ENCODE results near the gene LBHD1. TPM values are rescaled to one million over a fixed set of nuclear protein-coding genes. Genes with fewer than 3 reads are reported as not detected.

The LBHD1 gene
- total RNA-seq, 2 experiments from 2014 or later, result 9.3 to 22.3 TPM

GRCh38 chr11:62673196-62673525, 1.1 kb upstream of the LBHD1 start:
- H4K20me1 ChIP-seq (ENCODE audit: insufficient read depth, low read length), result no peaks in the 10 kb centered on the region
- no peaks in the 10 kb centered on the region for H3K9me2 ChIP-seq (ENCODE audit: insufficient read depth, low read length)
- H3K27ac ChIP-seq (ENCODE audit: low read depth, low read length, poor library complexity, severe bottlenecking), result no peak overlapping the region
- peaks cover 51% of the 10 kb centered on the region for H3K36me3 ChIP-seq (ENCODE audit: insufficient read depth, low read length)
- no peak overlapping the region for H2AFZ ChIP-seq (ENCODE audit: low read length)
- CTCF ChIA-PET (ENCODE audit: unreplicated experiment), result no interaction called here
- no peaks in the 10 kb centered on the region for H3K9me3 ChIP-seq (ENCODE audit: low read length)
- H3K79me2 ChIP-seq (ENCODE audit: insufficient read depth, low read depth, low read length), result peaks cover 43% of the 10 kb centered on the region; the same call in 1 of the 2 replicates
- H3K4me1 ChIP-seq (ENCODE audit: insufficient read depth, low read length, poor library complexity, severe bottlenecking), result peaks cover 56% of the 10 kb centered on the region
- H3K4me2 ChIP-seq (ENCODE audit: low read length), result peak overlapping the region; percentile 85
- H3K4me3 ChIP-seq (ENCODE audit: low read depth, low read length, poor library complexity, severe bottlenecking), result peak overlapping the region; percentile 81
- no TSS peak for BruUV-seq (replicated peaks)
- DNase-seq (ENCODE audit: low spot score), result no peak
- TF ChIP-seq EZH2phosphoT487 (IDR thresholded peaks at IDR 0.05; ENCODE audit: borderline replicate concordance, low read depth, low read length) (no peak), CTCF (conservative IDR thresholded peaks at IDR 0.05; ENCODE audit: low read length) (no peak)
- intact Hi-C loops (cut with micrococcal nuclease; ENCODE audit: unreplicated experiment), result loop anchor here (5.0 kb wide), 2 partner anchors 54 to 99 kb away; partner anchors contain the start of genes HNRNPUL2, TAF6L and TTC9C
- POLR2A ChIA-PET, result interaction anchor here (0.6 to 3.7 kb wide), 5 partner anchors 8 to 169 kb away, joined by 3 to 24 read pairs (median 4); partner anchors contain the start of genes C11orf98, CSKMT, HNRNPUL2 and ZBTB3

- ChIA-PET POLR2A (interaction anchor here (0.9 to 2.5 kb wide), 11 partner anchors 8 to 184 kb away, joined by 3 to 13 read pairs (median 5); partner anchors contain the start of genes B3GAT3, BSCL2, GNG3 and MTA2), CTCF (ENCODE audit: unreplicated experiment) (interaction anchor here (0.6 kb wide), 1 partner anchor 246 kb away, joined by 3 read pairs; no protein-coding TSS in a partner anchor)
- Histone ChIP-seq H3K36me3 (ENCODE audit: insufficient read depth, low read length) (peaks cover 58% of the 10 kb centered on the region), H3K9me2 (ENCODE audit: insufficient read depth, low read length) (no peaks in the 10 kb centered on the region), H3K4me3 (ENCODE audit: low read depth, low read length, poor library complexity, severe bottlenecking) (peak overlapping the region; percentile 81), H3K27ac (ENCODE audit: low read depth, low read length, poor library complexity, severe bottlenecking) (peak overlapping the region; percentile 73), H3K4me2 (ENCODE audit: low read length) (peak overlapping the region; percentile 85), H4K20me1 (ENCODE audit: insufficient read depth, low read length) (peaks cover 6% of the 10 kb centered on the region; the same call in 1 of the 2 replicates), H3K4me1 (ENCODE audit: insufficient read depth, low read length, poor library complexity, severe bottlenecking) (peaks cover 59% of the 10 kb centered on the region), H3K79me2 (ENCODE audit: insufficient read depth, low read depth, low read length) (peaks cover 57% of the 10 kb centered on the region; the same call in 1 of the 2 replicates), H3K9me3 (ENCODE audit: low read length) (no peaks in the 10 kb centered on the region), H2AFZ (ENCODE audit: low read length) (peak overlapping the region; percentile 67)
- DNase-seq (ENCODE audit: low spot score), result no peak
- BruUV-seq (replicated peaks), result no TSS peak
- TF ChIP-seq CTCF (conservative IDR thresholded peaks at IDR 0.05; ENCODE audit: low read length), result no peak
- no peak for TF ChIP-seq EZH2phosphoT487 (IDR thresholded peaks at IDR 0.05; ENCODE audit: borderline replicate concordance, low read depth, low read length)
- intact Hi-C loops (cut with micrococcal nuclease; ENCODE audit: unreplicated experiment), result loop anchor here (5.0 kb wide), 2 partner anchors 56 to 101 kb away; partner anchors contain the start of genes HNRNPUL2, TAF6L and TTC9C
These were observed 845 bp downstream of the LBHD1 start for GRCh38 chr11:62671236-62671607.
